GM12873 (cell line): ENCODE results near the gene FANCD2OS.

Source experiments
- TF ChIP-seq, protein P1 (sequence below): IDR thresholded peaks from 2 replicates; pipeline ENCODE4 v1.5.1; 2012; ENCODE audit warnings: low read depth, mild to moderate bottlenecking, moderate library complexity, low read length, control low read depth; ENCODE audit not compliant: insufficient read depth; ENCODE audit errors: missing control alignments

Gene FANCD2OS, protein sequence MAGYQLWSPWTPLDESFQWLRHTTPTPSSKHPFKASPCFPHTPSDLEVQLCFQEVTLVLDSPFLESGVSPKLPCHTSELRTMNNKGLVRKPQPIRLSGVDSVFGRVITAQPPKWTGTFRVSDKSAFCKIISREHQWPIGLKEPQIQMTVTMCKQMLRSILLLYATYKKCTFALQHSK

DNA sequence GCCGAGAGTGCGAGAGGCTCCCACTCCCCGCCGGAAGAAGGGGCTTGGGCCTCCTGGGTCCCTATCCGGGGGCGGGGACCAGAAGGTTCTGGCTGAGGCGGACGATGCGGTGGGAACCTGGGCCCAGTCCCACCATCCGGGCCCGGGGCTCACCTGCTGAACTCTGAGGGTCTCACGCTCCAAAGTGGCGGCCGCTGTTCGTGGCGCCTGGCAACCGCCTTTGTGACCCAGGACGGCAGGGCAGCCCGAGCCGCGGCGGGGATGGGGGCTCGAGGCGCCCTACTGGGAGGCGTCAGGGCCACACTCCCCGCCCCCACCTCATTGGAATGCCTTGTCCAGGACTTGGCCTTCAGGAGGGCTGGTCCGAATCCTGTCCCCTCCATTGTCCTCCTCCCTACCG, at the start of gene FANCD2OS:
FANCD2OS (minus strand) TSS at position 165 of the 400 bp plus-strand sequence. CDS start 3,481 bp downstream, outside the sequence.
- TF ChIP-seq, protein P1, sequence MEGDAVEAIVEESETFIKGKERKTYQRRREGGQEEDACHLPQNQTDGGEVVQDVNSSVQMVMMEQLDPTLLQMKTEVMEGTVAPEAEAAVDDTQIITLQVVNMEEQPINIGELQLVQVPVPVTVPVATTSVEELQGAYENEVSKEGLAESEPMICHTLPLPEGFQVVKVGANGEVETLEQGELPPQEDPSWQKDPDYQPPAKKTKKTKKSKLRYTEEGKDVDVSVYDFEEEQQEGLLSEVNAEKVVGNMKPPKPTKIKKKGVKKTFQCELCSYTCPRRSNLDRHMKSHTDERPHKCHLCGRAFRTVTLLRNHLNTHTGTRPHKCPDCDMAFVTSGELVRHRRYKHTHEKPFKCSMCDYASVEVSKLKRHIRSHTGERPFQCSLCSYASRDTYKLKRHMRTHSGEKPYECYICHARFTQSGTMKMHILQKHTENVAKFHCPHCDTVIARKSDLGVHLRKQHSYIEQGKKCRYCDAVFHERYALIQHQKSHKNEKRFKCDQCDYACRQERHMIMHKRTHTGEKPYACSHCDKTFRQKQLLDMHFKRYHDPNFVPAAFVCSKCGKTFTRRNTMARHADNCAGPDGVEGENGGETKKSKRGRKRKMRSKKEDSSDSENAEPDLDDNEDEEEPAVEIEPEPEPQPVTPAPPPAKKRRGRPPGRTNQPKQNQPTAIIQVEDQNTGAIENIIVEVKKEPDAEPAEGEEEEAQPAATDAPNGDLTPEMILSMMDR: no peak

DNA sequence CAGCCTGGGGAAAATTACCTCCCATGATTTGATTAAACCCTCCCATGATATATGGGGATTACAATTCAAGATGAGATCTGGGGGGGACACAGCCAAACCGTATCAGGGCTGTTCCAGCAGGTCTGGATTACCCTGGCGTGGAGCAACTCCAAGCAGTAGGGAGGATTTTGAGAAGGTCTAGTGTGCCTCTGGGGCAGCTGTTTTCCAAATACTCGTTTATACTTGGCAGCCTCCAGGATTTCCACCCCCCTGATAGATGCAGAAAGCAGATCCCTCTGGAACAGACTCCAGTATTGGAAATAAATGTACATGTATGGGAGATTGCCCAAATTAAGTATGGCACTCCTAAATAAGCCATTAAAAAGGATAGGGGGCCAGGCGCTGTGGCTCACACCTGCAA, 49.0 kb upstream of the FANCD2OS start:
- TF ChIP-seq, protein P1: no peak

DNA sequence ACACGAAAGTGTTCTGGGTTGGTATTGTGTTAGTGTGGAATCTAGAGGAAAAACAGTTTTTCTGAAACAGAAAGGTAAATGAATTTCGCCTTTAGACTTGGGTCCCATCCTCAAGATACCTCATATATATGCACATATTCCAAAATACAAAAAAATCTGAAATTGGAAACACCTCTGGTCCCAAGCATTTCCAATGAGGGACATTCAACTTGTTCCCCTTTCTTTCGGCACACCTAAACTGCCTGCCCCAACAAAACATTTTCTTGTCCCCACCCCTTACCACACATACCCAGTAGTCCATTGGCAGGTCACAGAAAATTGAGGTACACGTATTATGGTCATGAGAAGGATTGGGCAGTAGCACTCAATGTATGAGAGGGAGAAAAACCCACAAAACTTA, 47.6 kb upstream of the FANCD2OS start:
- TF ChIP-seq, protein P1: no peak

DNA sequence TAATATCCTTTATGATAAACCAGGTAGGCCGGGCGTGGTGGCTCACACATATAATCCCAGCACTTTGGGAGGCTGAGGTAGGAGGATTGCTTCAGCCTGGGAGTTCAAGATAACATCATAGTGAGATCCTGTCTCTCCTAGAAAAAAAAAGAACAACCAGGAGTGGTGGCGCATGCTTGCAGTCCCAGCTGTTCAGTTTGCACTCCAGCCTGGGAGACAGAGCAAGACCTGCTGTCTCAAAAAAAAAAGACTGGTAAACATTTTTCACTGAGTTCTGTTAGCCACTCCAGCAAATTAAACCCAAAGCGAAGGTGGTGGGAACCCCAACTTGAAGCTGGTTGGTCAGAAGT, 47.0 kb upstream of the FANCD2OS start:
- TF ChIP-seq, protein P1: no peak

DNA sequence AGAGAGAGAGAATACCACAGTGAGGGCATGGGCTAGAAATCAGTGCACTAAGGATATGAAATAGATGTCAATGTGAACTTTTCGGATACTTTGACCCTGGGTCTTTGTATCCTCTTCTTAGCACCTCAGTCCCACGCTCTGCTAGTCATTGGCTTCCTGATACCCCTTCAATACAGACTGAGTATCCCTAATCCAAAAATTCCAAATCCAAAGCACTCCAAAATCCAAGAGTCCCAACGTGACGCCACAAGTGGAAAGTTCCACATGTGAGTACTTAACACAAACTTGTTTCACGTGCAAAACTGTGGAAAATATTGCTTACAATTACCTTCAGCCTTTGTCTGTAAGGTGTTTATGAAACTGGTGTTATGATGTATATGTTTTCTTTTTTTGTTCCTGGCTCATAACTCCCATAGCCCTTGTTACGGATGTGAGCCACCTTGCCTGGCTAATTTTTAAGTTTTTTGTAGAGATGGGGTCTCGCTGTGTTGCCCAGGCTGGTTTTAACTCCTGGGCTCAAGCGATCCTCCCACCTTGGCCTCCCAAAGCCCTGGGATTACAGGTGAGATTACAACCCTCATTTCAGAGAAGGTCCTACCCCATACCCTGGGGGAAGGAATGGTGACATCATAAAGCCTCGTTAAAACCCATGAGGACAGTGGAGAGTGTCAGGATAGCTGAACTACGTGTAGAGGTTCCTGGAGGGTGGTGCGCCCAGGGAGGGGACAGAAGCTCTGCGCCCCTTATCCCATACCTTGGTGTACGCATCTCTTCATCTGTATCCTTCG, 46.5 kb upstream of the FANCD2OS start:
- TF ChIP-seq, protein P1: no peak

DNA sequence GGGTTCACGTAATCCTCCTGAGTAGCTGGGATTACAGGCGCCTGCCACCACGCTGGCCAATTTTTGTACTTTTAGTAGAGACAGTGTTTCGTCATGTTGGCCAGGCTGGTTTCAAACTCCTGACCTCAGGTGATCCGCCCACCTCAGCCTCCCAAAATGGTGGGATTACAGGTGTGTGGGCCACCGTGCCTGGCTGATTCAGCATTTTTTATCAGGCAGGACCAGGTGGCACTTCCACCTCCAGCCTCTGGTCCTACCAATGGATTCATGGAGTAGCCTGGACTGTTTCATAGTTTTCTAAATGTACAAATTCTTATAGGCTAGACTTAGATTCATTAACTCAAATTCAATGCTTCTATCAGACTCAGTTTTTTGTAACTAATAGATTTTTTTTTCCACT, 42.9 kb upstream of the FANCD2OS start:
- TF ChIP-seq, protein P1: no peak

DNA sequence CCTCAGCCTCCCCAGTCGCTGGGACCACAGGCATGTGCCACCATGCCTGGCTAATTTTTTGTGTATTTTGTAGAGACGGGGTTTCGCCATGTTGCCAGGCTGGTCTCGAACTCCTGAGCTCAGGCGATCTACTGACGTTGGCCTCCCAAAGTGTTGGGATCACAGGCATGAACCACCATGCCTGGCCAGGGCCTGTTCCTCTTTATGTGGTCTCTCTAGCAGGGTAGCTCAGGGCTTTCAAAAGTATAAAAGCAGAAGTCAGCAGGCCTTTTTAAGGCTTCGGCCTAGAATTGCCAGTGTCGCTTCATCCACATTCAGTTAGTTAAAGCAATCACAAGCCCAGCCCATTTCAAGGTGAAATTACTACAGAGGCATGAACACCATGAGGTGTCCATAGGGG, 41.2 kb upstream of the FANCD2OS start:
- TF ChIP-seq, protein P1: no peak
